ENCODE data around the gene SYS1.

Gene SYS1

DNA sequence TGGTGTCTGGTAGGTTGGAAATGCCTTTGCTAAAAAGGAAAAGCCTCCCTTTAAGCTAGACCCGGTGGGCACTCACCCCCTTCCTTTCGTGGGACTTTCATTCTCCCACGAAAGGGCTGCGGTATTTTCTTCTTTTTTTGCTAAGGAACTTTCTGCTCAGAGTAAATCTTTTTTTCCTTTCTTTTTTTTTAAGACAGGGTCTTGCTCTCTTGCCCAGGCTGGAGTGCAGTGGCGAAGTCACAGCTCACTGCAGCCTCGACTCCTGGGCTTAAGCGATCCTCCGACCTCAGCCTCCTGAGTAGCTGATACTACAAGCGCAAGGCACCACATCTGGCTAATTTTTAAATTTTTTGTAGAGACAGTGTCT is 11.1 kb downstream of the SYS1 start:
- H3K27ac ChIP-seq: no peak overlapping the region
- no peak for DNase-seq (ENCODE audit: low read depth, low spot score)

DNA sequence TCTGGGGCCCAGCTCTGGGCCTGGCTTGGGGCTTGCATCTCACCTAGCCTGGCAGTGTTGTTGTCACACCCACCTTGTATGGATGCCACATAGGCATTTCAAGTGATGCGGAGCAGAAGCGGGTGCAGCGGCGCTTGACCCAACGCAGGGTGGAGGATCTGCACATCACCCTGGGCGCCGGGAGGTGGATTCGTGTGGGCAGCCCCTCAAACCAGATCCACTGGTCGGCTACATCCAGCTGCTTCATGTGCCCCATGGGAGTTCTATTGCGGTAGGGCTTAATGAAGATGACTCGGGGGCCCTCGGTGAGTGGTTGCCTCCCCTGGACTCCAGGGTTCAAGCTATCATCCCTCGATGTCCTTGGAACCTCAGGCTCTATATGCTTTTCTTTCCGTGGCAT is 12.0 kb downstream of the SYS1 start:
- DNase-seq (ENCODE audit: low read depth, low spot score): no peak
- no peak overlapping the region for H3K27ac ChIP-seq

DNA sequence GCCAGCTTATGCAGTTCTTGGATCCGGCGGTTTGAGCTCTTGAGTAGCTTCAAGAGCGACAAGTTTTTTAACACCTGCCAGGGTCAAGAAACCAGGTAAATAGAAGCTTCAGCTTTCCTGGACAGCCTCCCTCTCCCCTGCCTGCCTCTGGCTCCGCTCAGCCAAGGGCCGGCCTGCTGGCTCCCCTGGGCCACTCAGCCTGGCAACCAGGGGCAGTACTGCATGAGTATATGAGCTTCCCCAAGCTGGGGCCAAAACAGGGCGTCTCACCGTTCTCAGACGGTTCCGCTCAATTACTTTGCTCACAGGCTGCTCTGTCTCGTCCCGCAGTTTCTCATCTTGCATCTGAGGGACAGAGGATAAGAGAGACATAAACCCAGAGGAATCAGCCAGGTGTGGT is 14.3 kb downstream of the SYS1 start:
- DNase-seq (ENCODE audit: low read depth, low spot score): no peak
- H3K27ac ChIP-seq: no peak overlapping the region

DNA sequence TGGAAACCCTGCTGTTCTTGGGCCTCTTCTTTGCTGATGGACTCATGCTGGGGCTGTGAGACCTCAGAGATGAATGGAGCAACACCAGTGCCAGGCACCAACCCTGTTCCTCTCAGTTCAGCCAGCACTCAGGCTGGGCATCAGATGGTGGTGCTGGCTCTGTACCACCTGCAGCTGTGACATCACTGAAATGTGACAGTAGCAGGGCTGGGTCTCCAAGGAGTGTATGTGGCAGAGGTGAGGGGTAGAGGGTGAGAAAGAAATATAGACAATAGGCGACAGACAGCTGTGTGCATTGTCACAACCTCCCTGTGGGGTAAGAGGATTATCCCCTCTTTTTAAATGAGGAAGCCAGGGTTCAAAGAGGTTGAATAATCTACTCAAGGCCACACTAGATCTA is 15.2 kb downstream of the SYS1 start, which contains the start of gene TP53TG5:
TSS of gene TP53TG5 (minus strand) at position 135 of the 400 bp plus-strand sequence. CDS start at position 46, 89 bp downstream.
- no peak for DNase-seq (ENCODE audit: low read depth, low spot score)
- no peak within 1 kb of the TSS for H3K27ac ChIP-seq

DNA sequence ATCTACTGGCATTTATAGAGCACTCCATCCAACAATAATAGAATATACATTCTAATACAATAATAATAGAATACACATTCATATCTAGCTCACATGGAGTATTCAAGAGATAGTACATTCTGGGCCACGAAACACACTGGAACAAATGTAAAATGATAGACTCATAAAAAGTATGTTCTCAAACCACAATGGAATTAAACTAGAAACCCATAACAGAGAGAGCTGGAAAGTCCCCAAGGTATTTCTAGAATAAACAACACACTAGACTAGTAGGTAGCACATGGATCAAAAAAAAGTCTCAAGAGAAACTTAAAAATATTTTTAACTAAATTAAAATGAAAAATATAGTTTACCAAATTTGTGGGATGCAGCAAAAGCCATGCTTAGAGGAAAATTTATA is 24.3 kb downstream of the SYS1 start:
- no peak overlapping the region for H3K27ac ChIP-seq
- no peak for DNase-seq (ENCODE audit: low read depth, low spot score)

DNA sequence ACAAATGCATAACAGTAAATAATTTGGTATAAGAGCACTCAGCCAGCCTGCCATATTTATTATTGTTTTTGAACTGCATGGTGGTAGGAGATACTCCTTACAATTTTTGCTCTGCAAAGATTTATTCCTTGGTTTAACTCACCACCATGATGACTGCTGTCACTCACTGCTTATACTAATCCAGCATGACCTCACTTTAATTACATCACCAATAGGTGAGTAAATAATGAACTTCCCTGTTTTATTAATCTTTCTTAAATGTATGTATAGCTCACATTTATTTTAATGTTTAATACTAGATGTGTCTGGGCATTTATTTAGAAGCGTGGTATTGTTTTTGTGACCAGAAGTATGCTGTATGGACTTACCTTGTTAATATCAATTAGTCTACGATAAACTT is 28.0 kb downstream of the SYS1 start:
- DNase-seq (ENCODE audit: low read depth, low spot score): no peak
- no peak overlapping the region for H3K27ac ChIP-seq

DNA sequence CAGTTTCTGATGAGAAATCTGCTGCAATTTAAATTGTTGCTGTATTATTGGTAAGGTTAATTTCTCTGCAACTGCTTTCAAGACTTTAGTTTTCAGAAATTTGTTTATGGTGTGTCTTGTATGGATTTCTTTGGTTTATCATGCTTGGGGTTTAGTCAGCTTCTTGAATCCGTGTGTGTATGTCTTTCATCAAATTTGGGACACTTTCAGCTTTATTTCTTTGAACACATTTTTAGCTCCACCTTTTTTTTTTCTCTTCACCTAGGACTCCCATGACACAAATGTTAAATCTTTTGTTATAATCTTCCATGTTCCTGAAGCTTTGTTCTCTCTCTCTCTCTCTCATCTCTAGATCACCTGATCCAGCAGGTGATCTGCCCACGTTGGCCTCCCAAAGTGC is 28.6 kb downstream of the SYS1 start:
- DNase-seq (ENCODE audit: low read depth, low spot score): no peak
- H3K27ac ChIP-seq: no peak overlapping the region

DNA sequence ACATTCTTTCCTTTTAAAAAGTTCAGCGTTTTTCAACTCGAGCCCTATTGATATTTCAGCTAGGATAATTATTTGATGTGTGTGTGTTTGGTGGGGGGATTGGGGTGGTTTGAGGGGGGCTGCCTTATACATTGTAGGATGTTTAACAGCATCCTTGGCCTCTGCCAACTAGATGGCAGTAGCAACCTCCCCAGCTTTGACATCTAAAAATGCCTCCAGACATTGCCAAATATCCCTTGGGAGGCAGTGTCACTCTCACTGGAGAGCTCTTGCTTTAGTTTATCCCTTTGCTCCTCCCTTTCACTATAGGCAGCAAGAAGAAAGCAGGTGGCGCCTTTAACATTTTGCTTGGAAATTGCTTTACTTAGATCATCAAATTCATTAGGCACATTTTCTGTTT is 29.8 kb downstream of the SYS1 start:
- no peak overlapping the region for H3K27ac ChIP-seq
- no peak for DNase-seq (ENCODE audit: low read depth, low spot score)

DNA sequence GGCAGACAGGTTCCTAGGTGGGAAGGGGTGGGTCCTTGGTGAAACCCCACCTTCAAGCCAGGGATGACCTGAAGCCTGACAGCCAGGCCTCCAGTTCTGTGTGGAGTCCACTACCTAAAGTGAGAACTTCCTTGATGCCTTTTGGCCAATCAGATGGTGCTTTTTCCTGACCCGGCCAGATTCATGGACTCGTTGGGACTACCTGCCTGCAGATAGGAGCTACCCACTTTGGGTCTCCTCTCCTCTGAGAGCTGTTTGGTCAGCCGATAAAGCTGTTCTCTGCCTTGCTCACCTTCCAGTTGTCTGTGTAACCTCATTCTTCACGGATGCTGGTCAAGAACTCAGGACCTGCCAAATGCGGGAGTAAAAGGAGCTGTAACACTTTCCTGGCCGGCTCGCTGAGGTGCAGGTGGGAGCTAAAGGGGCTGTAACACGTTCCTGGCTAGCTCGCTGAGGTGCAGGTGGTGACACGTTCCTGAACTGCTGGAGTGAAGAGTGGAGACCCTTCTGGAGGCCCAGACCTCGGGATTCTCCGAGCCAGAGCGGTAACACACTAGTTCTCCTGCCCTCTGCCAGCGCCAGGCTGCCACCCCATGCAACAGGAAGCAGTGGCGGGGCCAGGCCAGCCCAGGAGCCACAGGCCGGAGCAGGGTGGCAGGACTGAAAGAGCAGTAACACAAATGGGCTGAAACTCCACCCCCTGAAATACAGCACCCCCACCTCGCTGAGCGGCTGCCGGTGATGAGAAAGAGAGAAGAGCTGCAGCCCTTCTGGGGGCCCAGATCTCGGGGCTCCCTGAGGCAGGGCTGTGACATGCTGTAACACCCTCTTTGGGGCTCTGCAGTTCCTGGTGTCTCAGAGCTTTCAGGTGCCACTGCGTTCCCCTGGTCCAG is 31.5 kb downstream of the SYS1 start:
- H3K27ac ChIP-seq: no peak overlapping the region
- DNase-seq (ENCODE audit: low read depth, low spot score): no peak

DNA sequence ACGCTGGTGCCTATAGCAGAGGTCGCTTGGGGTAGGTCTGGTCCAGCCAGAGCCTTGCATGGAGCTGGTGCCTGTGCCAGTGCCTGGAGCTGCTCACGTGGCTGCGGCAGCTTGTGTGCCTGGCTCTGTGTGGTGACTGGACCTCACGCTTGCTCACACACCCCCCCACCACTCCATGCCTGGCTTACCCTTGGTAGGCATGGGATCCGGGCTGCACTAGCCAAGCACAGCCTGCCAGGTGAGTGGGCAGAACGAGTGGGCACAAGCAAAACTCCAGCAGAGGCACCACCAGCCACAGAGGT is 32.1 kb downstream of the SYS1 start:
- DNase-seq (ENCODE audit: low read depth, low spot score): no peak

DNA sequence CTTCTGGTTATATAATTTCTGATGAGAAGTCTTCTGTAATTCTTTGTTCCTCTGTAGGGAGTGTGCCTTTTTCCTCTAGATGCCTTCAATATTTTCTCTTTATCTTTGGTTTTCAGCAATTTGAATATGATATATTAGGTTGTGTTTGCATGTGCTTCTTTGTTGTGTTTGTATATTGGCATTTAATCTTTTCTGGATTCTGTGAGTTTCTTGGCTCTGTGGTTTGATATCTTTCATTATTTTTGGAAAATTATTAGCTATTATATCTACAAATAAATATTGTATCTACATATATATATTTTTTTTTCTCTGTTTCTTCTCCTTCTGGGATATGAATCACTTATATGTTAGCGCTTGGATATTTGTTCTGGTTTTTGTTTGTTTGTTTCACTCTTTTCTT is 36.1 kb downstream of the SYS1 start:
- H3K27ac ChIP-seq: no peak overlapping the region
- no peak for DNase-seq (ENCODE audit: low read depth, low spot score)

More for the DNA sequence above, 32.1 kb downstream of the SYS1 start:
- H3K27ac ChIP-seq: no peak overlapping the region

DNA sequence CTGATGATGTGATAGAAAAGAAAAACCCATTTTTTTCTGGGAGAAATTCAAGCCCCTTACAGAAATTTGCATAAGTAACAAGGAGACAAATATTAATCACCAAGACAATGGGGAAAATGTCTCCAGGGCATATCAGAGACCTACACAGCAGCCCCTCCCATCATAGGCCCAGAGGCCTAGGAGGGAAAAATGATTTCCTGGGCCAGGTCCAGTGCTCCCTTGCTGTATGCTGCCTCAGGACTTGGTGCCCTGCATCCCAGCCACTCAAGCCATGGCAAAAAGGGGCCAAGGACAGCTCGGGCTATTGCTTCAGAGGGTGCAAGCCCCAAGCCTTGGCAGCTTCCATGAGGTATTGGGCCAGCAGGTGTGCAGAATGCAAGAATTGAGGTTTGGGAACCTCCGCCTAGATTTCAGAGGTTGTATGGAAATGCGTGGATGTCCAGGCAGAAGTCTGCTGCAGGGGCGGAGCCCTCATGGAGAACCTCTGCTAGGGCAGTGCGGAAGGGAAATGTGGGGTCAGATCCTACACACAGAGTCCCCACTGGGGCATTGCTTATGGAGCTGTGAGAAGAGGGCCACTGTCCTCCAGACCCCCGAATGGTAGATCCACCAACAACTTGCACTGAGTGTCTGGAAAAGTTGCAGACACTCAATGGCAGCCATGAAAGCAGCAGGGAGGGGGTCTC is 37.5 kb downstream of the SYS1 start:
- no peak for DNase-seq (ENCODE audit: low read depth, low spot score)
- no peak overlapping the region for H3K27ac ChIP-seq

DNA sequence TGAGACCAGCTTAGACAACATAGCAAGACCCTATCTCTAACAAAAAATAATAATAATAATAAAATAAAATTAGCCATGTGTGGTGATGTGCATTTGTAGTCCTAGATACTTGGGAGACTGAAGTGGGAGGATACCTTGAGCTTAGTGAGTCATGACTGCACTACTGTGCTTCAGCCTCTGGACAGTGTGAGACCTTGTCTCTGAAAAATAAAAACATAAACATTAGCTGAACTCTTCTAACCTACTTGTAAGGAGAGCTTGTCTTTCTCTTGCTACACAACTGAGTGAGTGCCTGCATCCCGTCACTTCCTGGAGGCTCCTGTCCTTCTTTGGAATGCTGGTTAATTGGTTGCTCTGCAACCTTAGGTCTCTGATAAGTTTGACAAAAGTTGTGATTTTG is 40.0 kb downstream of the SYS1 start:
- DNase-seq (ENCODE audit: low read depth, low spot score): no peak
- no peak overlapping the region for H3K27ac ChIP-seq

DNA sequence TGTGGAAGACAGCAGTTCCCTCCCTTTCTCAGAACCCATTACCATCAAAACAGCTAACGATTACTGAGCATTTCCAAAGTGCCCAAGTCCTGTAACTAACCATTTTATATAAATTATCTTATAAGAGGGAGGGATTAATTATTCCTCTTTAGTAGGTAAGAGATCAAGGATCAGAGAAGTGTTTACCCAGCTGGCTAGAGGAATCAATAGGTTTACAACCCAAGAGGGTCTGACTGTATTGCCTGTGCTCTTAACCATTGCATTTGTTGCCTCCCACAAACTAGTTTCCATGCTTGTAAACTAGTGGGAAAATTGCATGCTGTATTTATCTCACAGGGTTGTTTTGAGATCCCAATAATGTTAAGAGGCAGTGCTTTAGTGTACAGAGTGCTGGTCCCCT is 41.5 kb downstream of the SYS1 start:
- no peak overlapping the region for H3K27ac ChIP-seq
- no peak for DNase-seq (ENCODE audit: low read depth, low spot score)

DNA sequence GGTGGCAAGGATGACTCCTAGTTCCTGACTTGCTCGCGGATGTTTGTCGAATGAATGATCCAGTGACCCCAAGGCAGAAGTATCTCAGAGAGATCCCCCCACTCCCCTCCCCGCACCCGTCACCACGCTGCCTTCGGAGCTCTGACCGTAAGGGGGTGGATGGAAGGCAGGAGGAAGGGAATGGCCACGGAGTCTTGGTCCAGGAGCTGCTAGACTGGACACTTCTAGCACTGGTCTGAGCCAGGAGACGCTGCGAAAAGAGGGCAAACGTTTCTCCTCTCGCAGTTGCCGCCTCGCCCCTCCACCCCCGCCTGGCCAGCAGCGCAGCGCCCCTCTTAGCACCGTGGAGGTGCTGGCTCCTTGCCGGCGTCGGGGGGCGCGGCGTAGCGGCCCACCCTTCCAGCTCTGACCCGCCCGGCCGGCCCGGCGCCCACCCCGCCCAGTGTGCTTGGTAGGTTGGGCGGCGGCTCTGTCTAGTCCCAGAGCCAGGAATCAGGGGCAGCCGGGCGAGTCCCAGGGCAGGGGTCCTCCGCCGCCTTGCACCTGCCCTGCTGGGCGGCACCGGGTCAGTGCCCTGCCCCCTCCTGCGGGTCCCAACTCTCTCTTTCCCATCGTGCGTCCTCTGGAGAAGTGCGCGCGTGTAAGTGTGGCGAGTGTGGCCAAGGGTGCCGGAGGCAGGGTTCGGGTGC is 42.8 kb downstream of the SYS1 start:
- H3K27ac ChIP-seq: peak overlapping the region; percentile 60
- no peak for DNase-seq (ENCODE audit: low read depth, low spot score)

DNA sequence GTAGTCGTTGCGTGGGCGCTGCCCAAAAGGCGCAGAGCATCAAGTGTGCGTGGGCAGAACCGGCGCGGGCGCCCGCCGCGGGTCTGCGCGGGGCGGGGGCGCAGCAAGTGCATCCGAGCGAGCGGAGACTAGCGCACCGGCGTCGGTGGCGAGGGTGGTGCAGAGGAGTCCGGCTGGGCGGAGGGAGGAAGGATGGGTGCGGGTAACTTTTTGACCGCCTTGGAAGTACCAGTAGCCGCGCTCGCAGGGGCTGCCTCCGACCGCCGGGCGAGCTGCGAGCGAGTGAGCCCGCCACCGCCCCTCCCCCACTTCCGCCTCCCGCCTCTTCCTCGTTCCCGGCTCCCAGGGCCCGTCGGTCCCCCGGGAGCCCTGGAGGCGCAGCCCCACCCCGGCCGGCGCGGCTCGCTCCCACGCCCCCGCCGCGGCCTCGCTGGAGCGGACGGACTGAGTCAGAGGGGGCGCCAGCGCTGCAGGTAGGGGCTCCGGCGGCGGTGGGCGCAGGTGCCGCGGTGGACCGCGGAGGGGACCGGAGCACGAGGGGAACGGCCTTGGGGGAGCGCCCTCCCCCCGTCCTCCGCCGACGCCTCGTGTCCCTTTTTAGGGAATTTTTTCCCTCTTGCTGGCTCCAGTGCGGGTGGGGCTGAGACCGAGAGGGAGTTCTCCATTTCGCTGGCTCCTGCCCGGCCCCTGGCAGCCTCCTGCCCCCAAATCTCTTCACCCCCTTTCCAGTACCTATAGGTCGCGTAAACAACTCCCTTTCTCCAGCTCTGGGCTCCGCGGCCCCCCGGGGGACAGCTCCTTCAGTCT is 43.5 kb downstream of the SYS1 start:
- no peak for DNase-seq (ENCODE audit: low read depth, low spot score)
- peak overlapping the region; percentile 60 for H3K27ac ChIP-seq

DNA sequence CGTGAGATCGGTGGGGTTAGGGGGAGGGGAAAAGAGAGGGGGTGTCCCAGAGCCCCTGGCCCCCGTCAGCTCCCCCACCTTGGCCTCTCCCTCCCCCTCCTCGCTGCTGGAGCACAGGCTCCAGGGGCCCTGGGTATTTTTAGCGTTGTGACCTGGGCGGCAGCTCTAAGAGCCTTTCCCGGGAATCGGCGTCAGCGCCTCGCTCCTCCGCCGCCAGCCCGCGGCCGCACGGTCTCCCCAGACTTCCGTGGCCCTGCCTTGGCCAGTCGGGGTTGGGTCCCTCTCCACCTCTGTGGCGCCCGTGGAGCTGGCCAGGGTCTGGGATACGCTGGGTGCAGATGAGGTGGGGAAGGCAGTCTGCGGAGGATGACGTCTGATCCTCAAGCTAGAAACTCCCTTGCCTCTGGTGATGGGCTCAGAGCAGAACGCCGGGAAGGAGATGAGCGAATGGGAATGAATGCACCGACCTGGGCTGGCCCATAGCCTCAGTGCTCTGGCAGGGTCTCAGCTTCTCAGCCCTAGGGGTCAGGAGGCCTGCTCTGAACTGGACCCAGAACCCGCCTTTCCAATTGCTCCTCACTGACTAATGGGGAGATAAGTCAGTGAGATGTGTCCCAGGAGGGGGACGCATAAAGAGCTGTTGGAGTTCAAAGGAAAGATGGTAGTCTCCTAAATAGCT is 44.2 kb downstream of the SYS1 start:
- no peak for DNase-seq (ENCODE audit: low read depth, low spot score)
- peak overlapping the region; percentile 60 for H3K27ac ChIP-seq

DNA sequence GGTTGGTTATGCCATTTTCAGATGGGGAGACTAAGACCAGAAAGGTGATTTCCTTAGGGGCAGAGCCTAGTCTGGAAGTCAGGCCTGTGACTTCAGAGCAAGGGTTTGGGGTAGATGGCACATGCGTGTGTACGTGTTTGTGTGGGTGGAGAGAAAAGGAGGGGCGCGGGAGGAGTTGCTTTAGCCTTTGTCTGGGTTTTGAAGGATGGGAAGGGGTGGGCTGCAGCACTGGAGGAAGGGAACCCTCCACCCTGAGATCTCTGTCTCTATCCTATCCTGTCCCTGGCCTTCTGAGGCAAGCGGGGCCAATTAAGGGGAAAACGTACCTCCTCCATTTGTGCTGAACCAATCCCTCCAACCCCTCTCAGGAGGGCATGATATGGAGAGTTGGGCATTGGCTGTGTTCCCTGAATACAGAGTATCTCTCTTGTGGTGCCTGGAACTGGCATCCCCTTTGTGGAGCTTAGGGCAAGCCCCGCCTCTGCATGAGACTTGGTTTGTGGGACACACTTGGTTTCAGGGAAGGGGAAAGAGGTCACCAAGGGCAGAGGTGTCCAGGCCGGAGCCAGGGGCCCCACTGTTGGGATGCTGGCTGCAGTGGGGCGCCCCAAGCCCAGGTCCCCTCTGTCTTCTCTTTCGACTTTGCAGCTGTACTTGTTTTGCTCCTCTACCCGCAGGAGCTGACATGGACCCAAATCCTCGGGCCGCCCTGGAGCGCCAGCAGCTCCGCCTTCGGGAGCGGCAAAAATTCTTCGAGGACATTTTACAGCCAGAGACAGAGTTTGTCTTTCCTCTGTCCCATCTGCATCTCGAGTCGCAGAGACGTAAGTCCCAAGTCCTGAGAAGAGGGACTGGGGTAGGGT is 45.1 kb downstream of the SYS1 start, which contains the start of gene DBNDD2:
TSS of gene DBNDD2 (plus strand) at position 507 of the 863 bp plus-strand sequence. CDS start at position 686, 179 bp downstream.
- no peak for DNase-seq (ENCODE audit: low read depth, low spot score)
- peak within 1 kb of the TSS; percentile 60 for H3K27ac ChIP-seq

DNA sequence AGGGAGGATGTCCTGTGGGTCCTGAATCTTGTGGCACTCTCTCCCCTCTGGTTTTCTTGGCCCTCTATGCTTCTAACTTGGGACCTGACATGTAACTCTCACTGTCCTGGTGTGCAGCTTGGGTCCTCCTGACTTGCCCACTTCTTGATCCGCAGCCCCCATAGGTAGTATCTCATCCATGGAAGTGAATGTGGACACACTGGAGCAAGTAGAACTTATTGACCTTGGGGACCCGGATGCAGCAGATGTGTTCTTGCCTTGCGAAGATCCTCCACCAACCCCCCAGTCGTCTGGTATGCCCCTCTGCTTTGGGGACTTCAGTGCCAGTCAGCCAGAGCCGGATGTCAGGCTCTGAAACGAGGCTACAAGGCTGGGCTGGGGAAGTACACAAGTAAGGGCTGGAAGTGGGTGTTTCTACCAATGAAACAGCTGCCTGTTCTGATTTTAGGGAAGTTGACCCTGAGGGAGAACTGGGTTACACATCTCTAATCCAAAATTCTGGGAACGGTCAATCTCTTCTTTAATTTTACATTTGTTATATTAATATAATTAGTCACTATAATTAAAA is 45.8 kb downstream of the SYS1 start:
- no peak for DNase-seq (ENCODE audit: low read depth, low spot score)
- H3K27ac ChIP-seq: no peak overlapping the region

Data from epithelial cell of prostate (primary cell).